Keratinocyte (primary cell): ENCODE results near the gene AKR1B1. TPM values are rescaled to one million over a fixed set of nuclear protein-coding genes. Genes with fewer than 3 reads are reported as not detected.

Experiments
- DNase-seq: peaks from one replicate; pipeline ENCODE4 v3.0.0-alpha.2; 2011; ENCODE audit warnings: low read depth, missing footprints, low spot score
- FAIRE-seq: peaks from 2 replicates; lab custom pipeline; 2011; peaks lifted over from hg19 to GRCh38; lab: Jason Lieb, UNC
- H2AFZ ChIP-seq: 2 replicates; pipeline ENCODE4 v1.6.0; 2012; ENCODE audit warnings: low read length, control low read depth, inconsistent platforms; ENCODE audit not compliant: control insufficient read depth
- H3K27ac ChIP-seq: 2 replicates; pipeline ENCODE4 v1.5.1; 2011; ENCODE audit warnings: low read length; ENCODE audit not compliant: control insufficient read depth, insufficient read depth
- H3K27me3 ChIP-seq: 3 replicates; pipeline ENCODE4 v1.6.0; 2011; ENCODE audit warnings: low read length; ENCODE audit not compliant: control insufficient read depth, insufficient read depth; ENCODE audit errors: extremely low read depth
- H3K36me3 ChIP-seq, 2 experiments: 2 replicates in 1 of 2; 3 replicates in 1 of 2; pipeline ENCODE4 v1.5.1; 2011; ENCODE audit warnings: low read length in 2 of 2, mild to moderate bottlenecking in 1 of 2; ENCODE audit not compliant: control insufficient read depth in 2 of 2, insufficient read depth in 2 of 2; ENCODE audit errors: extremely low read depth in 1 of 2
- H3K4me1 ChIP-seq: 3 replicates; pipeline ENCODE4 v1.5.1; 2011; ENCODE audit warnings: low read length; ENCODE audit not compliant: control insufficient read depth, insufficient read depth; ENCODE audit errors: extremely low read depth
- H3K4me2 ChIP-seq: 3 replicates; pipeline ENCODE4 v1.6.0; 2011; ENCODE audit warnings: low read depth, low read length; ENCODE audit not compliant: control insufficient read depth, insufficient read depth; ENCODE audit errors: extremely low read depth
- H3K4me3 ChIP-seq, 3 experiments: fragments of 200-600 bp in 1 of 3; sonication (generic) in 1 of 3; 2 replicates in 2 of 3; 3 replicates in 1 of 3; pipeline ENCODE4 v1.5.1; 2011 to 2016; ENCODE audit warnings: low read length in 3 of 3, mild to moderate bottlenecking in 3 of 3, control low read depth in 2 of 3, inconsistent platforms in 1 of 3, low read depth in 1 of 3, mixed read lengths in 1 of 3, mixed run types in 1 of 3, moderate library complexity in 1 of 3; ENCODE audit not compliant: control insufficient read depth in 2 of 3, insufficient read depth in 2 of 3; ENCODE audit errors: extremely low read depth in 1 of 3
- H3K79me2 ChIP-seq: 2 replicates; pipeline ENCODE4 v1.6.0; 2012; ENCODE audit warnings: low read length; ENCODE audit not compliant: control insufficient read depth, insufficient read depth
- H3K9ac ChIP-seq: 3 replicates; pipeline ENCODE4 v1.6.0; 2011; ENCODE audit warnings: low read length; ENCODE audit not compliant: control insufficient read depth, insufficient read depth; ENCODE audit errors: extremely low read depth
- H3K9me1 ChIP-seq: 3 replicates; pipeline ENCODE4 v1.6.0; 2011; ENCODE audit warnings: low read length; ENCODE audit not compliant: control insufficient read depth, insufficient read depth; ENCODE audit errors: extremely low read depth
- H3K9me3 ChIP-seq: 2 replicates; pipeline ENCODE4 v1.5.1; 2012; ENCODE audit warnings: low read depth, low read length; ENCODE audit not compliant: control insufficient read depth
- H4K20me1 ChIP-seq: 3 replicates; pipeline ENCODE4 v1.6.0; 2011; ENCODE audit warnings: low read length; ENCODE audit not compliant: control insufficient read depth, insufficient read depth; ENCODE audit errors: extremely low read depth
- CTCF ChIP-seq, 3 experiments: IDR thresholded peaks in 1 of 3; conservative IDR thresholded peaks in 1 of 3; optimal IDR thresholded peaks in 1 of 3; 2 replicates in 2 of 3; 3 replicates in 1 of 3; pipeline versions ENCODE3 to v1.5.1; 2011; ENCODE audit warnings: low read length in 3 of 3, mild to moderate bottlenecking in 3 of 3, moderate library complexity in 2 of 3, control low read depth in 1 of 3, inconsistent platforms in 1 of 3; ENCODE audit not compliant: insufficient read depth in 2 of 3; ENCODE audit errors: extremely low read depth in 1 of 3
- EZH2 ChIP-seq: IDR thresholded peaks from one replicate; pipeline ENCODE4 v1.6.1; 2012; ENCODE audit warnings: inconsistent platforms, mild to moderate bottlenecking, low read length, moderate library complexity
- dilution Hi-C: fragments of 300-500 bp; cut with MboI; formaldehyde crosslinking; loops from one replicate; pipeline ENCODE4 v1.7.0; 2020; ENCODE audit warnings: low sequenced_read_pairs; ENCODE audit not compliant: extremely low pct_ligation_motif_present
- polyA plus RNA-seq, 5 experiments: library from polyadenylated mRNA; depleted of rRNA in 3 of 5; stranded (reverse) in 3 of 5; stranded (forward) in 1 of 5; unstranded in 1 of 5; fragments of >200 nt; gene quantifications; 1 replicate in 1 of 5; 2 replicates in 3 of 5; 3 replicates in 1 of 5; pipeline versions ENCODE4 v1.2.1 to v1.2.3, GENCODE V29; 2011 to 2012; ENCODE audit warnings: missing spikeins in 2 of 5, low read depth in 1 of 5, low replicate concordance in 1 of 5

AKR1B1 gene
- polyA plus RNA-seq, 1 donor (not counting 4 experiments of a cell fraction or from before 2014, with no cell fraction given), result 139 TPM

- dilution Hi-C loops, result no loop called here
- Histone ChIP-seq H3K27ac (no peak overlapping the region), H3K9ac (no peak overlapping the region), H3K27me3 (peaks cover 7% of the 10 kb centered on the region), H2AFZ (no peak overlapping the region), H3K4me1 (peaks cover 5% of the 10 kb centered on the region), H3K9me1 (no peaks in the 10 kb centered on the region), H4K20me1 (no peaks in the 10 kb centered on the region), H3K4me3 (no peak overlapping the region), H3K79me2 (no peaks in the 10 kb centered on the region), H3K36me3 (no peaks in the 10 kb centered on the region), H3K4me2 (no peak overlapping the region), H3K9me3 (no peaks in the 10 kb centered on the region)
- FAIRE-seq, result no peak
- no peak for DNase-seq
- TF ChIP-seq CTCF (optimal IDR thresholded peaks at IDR 0.05 in 1 of 3, IDR thresholded peaks at IDR 0.05 in 1 of 3, conservative IDR thresholded peaks at IDR 0.05 in 1 of 3; ENCODE audit: extremely low read depth in 1 of 3, insufficient read depth in 2 of 3, low read length in 3 of 3) (no peak), EZH2 (no peak)
Observed at GRCh38 chr7:134422638-134423037, 36.3 kb downstream of the AKR1B1 start.

GRCh38 chr7:134422008-134422407, 36.9 kb downstream of the AKR1B1 start:
- H3K4me3 ChIP-seq, result no peak overlapping the region
- TF ChIP-seq CTCF (optimal IDR thresholded peaks at IDR 0.05 in 1 of 3, IDR thresholded peaks at IDR 0.05 in 1 of 3, conservative IDR thresholded peaks at IDR 0.05 in 1 of 3; ENCODE audit: extremely low read depth in 1 of 3, insufficient read depth in 2 of 3, low read length in 3 of 3) (no peak), EZH2 (no peak)
- H3K79me2 ChIP-seq, result no peaks in the 10 kb centered on the region
- no peak overlapping the region for H2AFZ ChIP-seq
- no peak overlapping the region for H3K9ac ChIP-seq
- dilution Hi-C loops, result no loop called here
- H3K27me3 ChIP-seq, result peaks cover 7% of the 10 kb centered on the region
- H3K27ac ChIP-seq, result no peak overlapping the region
- H3K9me1 ChIP-seq, result no peaks in the 10 kb centered on the region
- H3K9me3 ChIP-seq, result no peaks in the 10 kb centered on the region
- H3K4me1 ChIP-seq, result peaks cover 5% of the 10 kb centered on the region
- H3K4me2 ChIP-seq, result no peak overlapping the region
- DNase-seq (no peak), FAIRE-seq (no peak)
- no peaks in the 10 kb centered on the region for H4K20me1 ChIP-seq
- no peaks in the 10 kb centered on the region for H3K36me3 ChIP-seq
